H9 (cell line): Measurements from ENCODE around the gene AFF2. TPM values are rescaled to one million over a fixed set of nuclear protein-coding genes. Genes with fewer than 3 reads are reported as not detected.

Source experiments
- DNase-seq: peaks from one replicate; pipeline ENCODE4 v3.0.0-alpha.2; 2017
- H2AFZ ChIP-seq: one replicate; pipeline ENCODE4 v1.6.1; 2013; ENCODE audit warnings: mild to moderate bottlenecking, low read length, control low read depth, moderate library complexity
- H2AK5ac ChIP-seq: 2 replicates; pipeline ENCODE4 v1.6.1; 2013; ENCODE audit warnings: low read length, control low read depth, mixed read lengths; ENCODE audit not compliant: insufficient read length
- H2BK120ac ChIP-seq: one replicate; pipeline ENCODE4 v1.6.1; 2013; ENCODE audit warnings: low read depth, mild to moderate bottlenecking, low read length, control low read depth, inconsistent platforms; ENCODE audit not compliant: poor library complexity, severe bottlenecking
- H2BK12ac ChIP-seq: 2 replicates; pipeline ENCODE4 v1.6.1; 2013; ENCODE audit warnings: low read length, control low read depth, mixed read lengths, low read depth; ENCODE audit not compliant: insufficient read length
- H2BK15ac ChIP-seq: 2 replicates; pipeline ENCODE4 v1.6.1; 2013; ENCODE audit warnings: low read depth, low read length, control low read depth
- H2BK20ac ChIP-seq: one replicate; pipeline ENCODE4 v1.6.1; 2013; ENCODE audit warnings: low read depth, mild to moderate bottlenecking, low read length, control low read depth, inconsistent platforms; ENCODE audit not compliant: poor library complexity, severe bottlenecking
- H2BK5ac ChIP-seq: 2 replicates; pipeline ENCODE4 v1.6.1; 2013; ENCODE audit warnings: low read length, control low read depth, mixed read lengths; ENCODE audit not compliant: insufficient read length
- H3K14ac ChIP-seq: 2 replicates; pipeline ENCODE4 v1.6.1; 2013; ENCODE audit warnings: low read length, control low read depth; ENCODE audit not compliant: insufficient read depth
- H3K18ac ChIP-seq: 2 replicates; pipeline ENCODE4 v1.6.1; 2013; ENCODE audit warnings: low read depth, mild to moderate bottlenecking, mixed read lengths, low read length, control low read depth; ENCODE audit not compliant: insufficient read length
- H3K23ac ChIP-seq: 2 replicates; pipeline ENCODE4 v1.6.1; 2013; ENCODE audit warnings: low read length, control low read depth, mixed read lengths, low read depth; ENCODE audit not compliant: insufficient read length
- H3K23me2 ChIP-seq: 2 replicates; pipeline ENCODE4 v1.6.1; 2013; ENCODE audit warnings: low read depth, mild to moderate bottlenecking, mixed read lengths, low read length, control low read depth; ENCODE audit not compliant: insufficient read length, poor library complexity, severe bottlenecking
- H3K27ac ChIP-seq: 2 replicates; pipeline ENCODE4 v1.5.1; 2013; ENCODE audit warnings: low read length, control low read depth, mixed read lengths, low read depth; ENCODE audit not compliant: insufficient read length
- H3K27me3 ChIP-seq: 2 replicates; pipeline ENCODE4 v1.6.1; 2013; ENCODE audit warnings: low read length, control low read depth, inconsistent platforms; ENCODE audit not compliant: insufficient read depth
- H3K4ac ChIP-seq: 2 replicates; pipeline ENCODE4 v1.6.1; 2013; ENCODE audit warnings: low read depth, mild to moderate bottlenecking, control low read depth, inconsistent platforms, low read length, moderate library complexity
- H3K4me1 ChIP-seq: 2 replicates; pipeline ENCODE4 v1.6.1; 2013; ENCODE audit warnings: low read length, control low read depth, inconsistent platforms; ENCODE audit not compliant: insufficient read depth
- H3K4me2 ChIP-seq: 2 replicates; pipeline ENCODE4 v1.6.1; 2013; ENCODE audit warnings: low read length, control low read depth, mixed read lengths; ENCODE audit not compliant: insufficient read length, insufficient read depth
- H3K56ac ChIP-seq: 2 replicates; pipeline ENCODE4 v1.6.1; 2013; ENCODE audit warnings: low read depth, mild to moderate bottlenecking, mixed read lengths, low read length, control low read depth; ENCODE audit not compliant: insufficient read length
- H3K79me1 ChIP-seq: 2 replicates; pipeline ENCODE4 v1.6.1; 2013; ENCODE audit warnings: low read depth, mild to moderate bottlenecking, moderate library complexity, low read length, control low read depth, inconsistent platforms; ENCODE audit not compliant: insufficient read depth, poor library complexity, severe bottlenecking
- H3K79me2 ChIP-seq: 2 replicates; pipeline ENCODE4 v1.6.1; 2013; ENCODE audit warnings: low read length, control low read depth, inconsistent platforms; ENCODE audit not compliant: insufficient read depth
- H3K9ac ChIP-seq: 2 replicates; pipeline ENCODE4 v1.6.1; 2013; ENCODE audit warnings: low read length, control low read depth, mixed read lengths; ENCODE audit not compliant: insufficient read length; ENCODE audit errors: extremely low read depth
- H3K9me3 ChIP-seq: one replicate; pipeline ENCODE4 v1.6.1; 2013; ENCODE audit warnings: low read depth, low read length, inconsistent platforms; ENCODE audit not compliant: control insufficient read depth
- H3T11ph ChIP-seq: one replicate; pipeline ENCODE4 v1.6.1; 2013; ENCODE audit warnings: mild to moderate bottlenecking, low read length, control low read depth, inconsistent platforms
- H4K20me1 ChIP-seq: one replicate; pipeline ENCODE4 v1.6.1; 2013; ENCODE audit not compliant: control insufficient read depth, insufficient read length, insufficient read depth
- H4K5ac ChIP-seq: 2 replicates; pipeline ENCODE4 v1.6.1; 2013; ENCODE audit warnings: low read depth, mild to moderate bottlenecking, mixed read lengths, low read length, control low read depth; ENCODE audit not compliant: insufficient read length
- H4K8ac ChIP-seq: replicated peaks from 2 replicates; pipeline ENCODE4 v1.6.1; 2013; ENCODE audit warnings: low read length, control low read depth, mixed read lengths, low read depth; ENCODE audit not compliant: insufficient read length
- H4K91ac ChIP-seq: 2 replicates; pipeline ENCODE4 v1.6.1; 2013; ENCODE audit warnings: low read depth, mild to moderate bottlenecking, moderate library complexity, mixed read lengths, low read length, control low read depth; ENCODE audit not compliant: insufficient read length
- H3K27ac Mint-ChIP-seq, 3 experiments: 2 replicates in 2 of 3; 3 replicates in 1 of 3; pipeline ENCODE4 v1.8.0; 2020 to 2021; ENCODE audit warnings: mixed read lengths in 3 of 3, mild to moderate bottlenecking in 1 of 3, moderate library complexity in 1 of 3
- H3K27me3 Mint-ChIP-seq: 2 replicates; pipeline ENCODE4 v1.8.0; 2021; ENCODE audit warnings: low read depth, mild to moderate bottlenecking, moderate library complexity, mixed read lengths
- H3K36me3 Mint-ChIP-seq, 3 experiments: 2 replicates in 2 of 3; 3 replicates in 1 of 3; pipeline ENCODE4 v1.8.0; 2020 to 2021; ENCODE audit warnings: low read depth in 3 of 3, mixed read lengths in 3 of 3; ENCODE audit not compliant: insufficient read depth in 1 of 3
- H3K4me1 Mint-ChIP-seq, 2 experiments: 2 replicates each; pipeline ENCODE4 v1.8.0; 2020; ENCODE audit warnings: mixed read lengths in 2 of 2
- H3K4me3 Mint-ChIP-seq, 2 experiments: 2 replicates in 1 of 2; 3 replicates in 1 of 2; pipeline ENCODE4 v1.8.0; 2020 to 2021; ENCODE audit warnings: mild to moderate bottlenecking in 2 of 2, mixed read lengths in 2 of 2, moderate library complexity in 1 of 2
- H3K9me3 Mint-ChIP-seq, 2 experiments: 2 replicates in 1 of 2; 3 replicates in 1 of 2; pipeline ENCODE4 v1.8.0; 2020; ENCODE audit warnings: mild to moderate bottlenecking in 2 of 2, mixed read lengths in 2 of 2, moderate library complexity in 1 of 2
- WGBS: extraction: QIAGEN DNeasy Blood & Tissue Kit; methylation state at CpG from one replicate; pipeline ENCODE4 v1.1.7; 2013; ENCODE audit warnings: missing lambda C conversion rate, low lambda C conversion rate, mixed read lengths; ENCODE audit not compliant: insufficient read length; ENCODE audit errors: extremely low coverage; 5-methylcytosine and 5-hydroxymethylcytosine counted together
- total RNA-seq: library from RNA; stranded (reverse); gene quantifications from 2 replicates; pipeline ENCODE4 v1.2.1, GENCODE V29; 2021
- TF ChIP-seq, protein P1 (sequence below): fragments of 200-600 bp; sonication (generic); conservative IDR thresholded peaks from 3 replicates; pipeline ENCODE4 v1.8.0; 2021; ENCODE audit warnings: antibody characterized with exemption, mild to moderate bottlenecking

The AFF2 gene
- total RNA-seq, 1 experiment from 2014 or later, result 14.6 TPM

GRCh38 chrX:148600581-148600980 is 100.2 kb downstream of the AFF2 start:
- no peak overlapping the region for H4K5ac ChIP-seq
- H3K23me2 ChIP-seq, result no peaks in the 10 kb centered on the region
- no peaks in the 10 kb centered on the region for H3K27me3 ChIP-seq
- H4K91ac ChIP-seq, result no peak overlapping the region
- H3K23ac ChIP-seq, result no peak overlapping the region
- H2BK15ac ChIP-seq, result no peak overlapping the region
- no peak overlapping the region for H2BK12ac ChIP-seq
- no CpG with 5 or more reads among the region's 2 CpGs for WGBS
- H3K27me3 Mint-ChIP-seq, result no peaks in the 10 kb centered on the region
- no peaks in the 10 kb centered on the region for H3K79me2 ChIP-seq
- no peak overlapping the region for H2BK20ac ChIP-seq
- TF ChIP-seq, protein P1, sequence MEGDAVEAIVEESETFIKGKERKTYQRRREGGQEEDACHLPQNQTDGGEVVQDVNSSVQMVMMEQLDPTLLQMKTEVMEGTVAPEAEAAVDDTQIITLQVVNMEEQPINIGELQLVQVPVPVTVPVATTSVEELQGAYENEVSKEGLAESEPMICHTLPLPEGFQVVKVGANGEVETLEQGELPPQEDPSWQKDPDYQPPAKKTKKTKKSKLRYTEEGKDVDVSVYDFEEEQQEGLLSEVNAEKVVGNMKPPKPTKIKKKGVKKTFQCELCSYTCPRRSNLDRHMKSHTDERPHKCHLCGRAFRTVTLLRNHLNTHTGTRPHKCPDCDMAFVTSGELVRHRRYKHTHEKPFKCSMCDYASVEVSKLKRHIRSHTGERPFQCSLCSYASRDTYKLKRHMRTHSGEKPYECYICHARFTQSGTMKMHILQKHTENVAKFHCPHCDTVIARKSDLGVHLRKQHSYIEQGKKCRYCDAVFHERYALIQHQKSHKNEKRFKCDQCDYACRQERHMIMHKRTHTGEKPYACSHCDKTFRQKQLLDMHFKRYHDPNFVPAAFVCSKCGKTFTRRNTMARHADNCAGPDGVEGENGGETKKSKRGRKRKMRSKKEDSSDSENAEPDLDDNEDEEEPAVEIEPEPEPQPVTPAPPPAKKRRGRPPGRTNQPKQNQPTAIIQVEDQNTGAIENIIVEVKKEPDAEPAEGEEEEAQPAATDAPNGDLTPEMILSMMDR, result no peak
- H3K18ac ChIP-seq, result no peak overlapping the region
- H3K36me3 Mint-ChIP-seq, result no peaks in the 10 kb centered on the region
- no peak overlapping the region for H2AFZ ChIP-seq
- no peak overlapping the region for H3K56ac ChIP-seq
- no peak overlapping the region for H3K4me3 Mint-ChIP-seq
- no peak overlapping the region for H3T11ph ChIP-seq
- H3K4me1 ChIP-seq, result no peaks in the 10 kb centered on the region
- H4K8ac ChIP-seq, result no peak overlapping the region
- H3K27ac ChIP-seq, result no peak overlapping the region
- H3K4me2 ChIP-seq, result no peak overlapping the region
- peaks cover 49 to 61% of the 10 kb centered on the region in 2 experiments for H3K9me3 Mint-ChIP-seq
- H3K9me3 ChIP-seq, result peaks cover 16% of the 10 kb centered on the region
- H3K14ac ChIP-seq, result no peak overlapping the region
- H3K79me1 ChIP-seq, result no peaks in the 10 kb centered on the region
- H2BK5ac ChIP-seq, result no peak overlapping the region
- no peak overlapping the region for H3K9ac ChIP-seq
- no peak overlapping the region for H2BK120ac ChIP-seq
- H3K4ac ChIP-seq, result no peak overlapping the region
- H4K20me1 ChIP-seq, result no peaks in the 10 kb centered on the region
- H3K27ac Mint-ChIP-seq, result no peak overlapping the region; a peak in 1 of 7 replicates
- no peak overlapping the region for H2AK5ac ChIP-seq
- peaks cover 8 to 11% of the 10 kb centered on the region in 2 experiments for H3K4me1 Mint-ChIP-seq
- DNase-seq, result no peak
